ENCODE measurements around the gene ABI2. TPM values are rescaled to one million over a fixed set of nuclear protein-coding genes. Genes with fewer than 3 reads are reported as not detected.

ABI2 gene
- total RNA-seq, 1 experiment from 2014 or later = 75.6 TPM

- TF ChIP-seq REST (IDR thresholded peaks at IDR 0.05; ENCODE audit: low read depth) (no peak), POLR2A (IDR thresholded peaks at IDR 0.05; ENCODE audit: borderline replicate concordance, extremely low read depth, insufficient read depth, insufficient read length) (peak; percentile 60), FOSL1 (IDR thresholded peaks at IDR 0.05; ENCODE audit: low read depth) (no peak), ATF3 (IDR thresholded peaks at IDR 0.05) (no peak), ZFX (IDR thresholded peaks at IDR 0.05) (peak; percentile 57)
Measured at GRCh38 chr2:203327901-203328759, at the start of gene ABI2 (continued).

GRCh38 chr2:203279288-203279687, 48.9 kb upstream of the ABI2 start:
- ATAC-seq = peak; percentile 78
- Histone ChIP-seq H3K9ac (ENCODE audit: low read length) (no peak overlapping the region), H2AFZ (ENCODE audit: low read depth, low read length, poor library complexity, severe bottlenecking) (no peak overlapping the region), H3K79me2 (ENCODE audit: insufficient read depth, low read length) (no peaks in the 10 kb centered on the region), H3K36me3 (ENCODE audit: control insufficient read depth in 1 of 2, insufficient read depth in 2 of 2, low read length in 2 of 2) (0 out of 4 replicates have a peak, but pooled peaks cover 4 to 5% of the 10 kb centered on the region in 2 experiments), H3K9me3 (ENCODE audit: control insufficient read depth in 1 of 2, insufficient read depth in 1 of 2, low read depth in 1 of 2, low read length in 2 of 2) (no peaks in the 10 kb centered on the region), H4K20me1 (ENCODE audit: insufficient read depth) (no peaks in the 10 kb centered on the region), H3K4me2 (ENCODE audit: low read length) (peak overlapping the region; percentile 32; the same call in 1 of the 2 replicates), H3K27ac (ENCODE audit: low read depth, low read length) (no peak overlapping the region; the same call in 1 of the 2 replicates), H3K9me2 (ENCODE audit: insufficient read depth) (no peaks in the 10 kb centered on the region), H3K4me3 (replicated peaks in 1 of 2; ENCODE audit: low read depth in 1 of 2, low read length in 2 of 2) (no peak overlapping the region), H3K27me3 (ENCODE audit: insufficient read depth, low read length) (no peaks in the 10 kb centered on the region), H3K4me1 (ENCODE audit: control insufficient read depth in 1 of 2, insufficient read depth in 2 of 2, low read length in 2 of 2) (peaks cover 26 to 32% of the 10 kb centered on the region in 2 experiments)
- POLR2A ChIA-PET = no interaction called here
- CTCF ChIA-PET = no interaction called here
- BruUV-seq (replicated peaks) = no TSS peak
- DNase-seq (ENCODE audit: low read depth, low spot score) = peak; percentile 19
- no peak for TF ChIP-seq POLR2A (IDR thresholded peaks at IDR 0.05; ENCODE audit: borderline replicate concordance, extremely low read depth, insufficient read depth, insufficient read length)
- no peak for TF ChIP-seq EZH2 (IDR thresholded peaks at IDR 0.05)
- no peak for TF ChIP-seq SIN3A (IDR thresholded peaks at IDR 0.05; ENCODE audit: low read depth)
- no peak for TF ChIP-seq JUND (IDR thresholded peaks at IDR 0.05)
- TF ChIP-seq RAD21 (IDR thresholded peaks at IDR 0.05; ENCODE audit: low read depth) = peak; percentile 35
- peak in 2 of 3 experiments; percentile 20 to 37; a peak in 2 of 6 replicates for TF ChIP-seq CTCF (IDR thresholded peaks at IDR 0.05 in 2 of 3, conservative IDR thresholded peaks at IDR 0.05 in 1 of 3; ENCODE audit: borderline replicate concordance in 1 of 3, insufficient read depth in 1 of 3, low read depth in 2 of 3, low read length in 2 of 3)
- TF ChIP-seq ZNF274 (IDR thresholded peaks at IDR 0.05; ENCODE audit: low read depth, low read length) = no peak
- TF ChIP-seq EZH2phosphoT487 (IDR thresholded peaks at IDR 0.05; ENCODE audit: borderline replicate concordance) = no peak
- intact Hi-C loops (cut with micrococcal nuclease) = no loop called here
- RAD21 ChIA-PET (ENCODE audit: low non-redundant PET in 1 of 2, low total read pairs in 2 of 2, uncharacterized antibody in 2 of 2, unreplicated experiment in 2 of 2) = no interaction called here

Data from HCT116 (cell line).